ENCODE results near the gene WDR18. TPM values are rescaled to one million over a fixed set of nuclear protein-coding genes. Genes with fewer than 3 reads are reported as not detected.

Gene WDR18
- total RNA-seq, 4 donors from 2014 or later, result 15.2 to 73.5 (median 46.8) TPM

GRCh38 chr19:991932-992669 lies 8.0 kb downstream of the WDR18 start:
- intact Hi-C loops (cut with DNase I), result no loop called here
- Histone ChIP-seq H3K9me3 (no peaks in the 10 kb centered on the region), H3K4me3 (replicated peaks in 1 of 3) (no peak overlapping the region), H3K27me3 (no peaks in the 10 kb centered on the region), H3K27ac (no peak overlapping the region), H3K36me3 (peaks cover 15 to 19% of the 10 kb centered on the region in 2 donors), H3K4me1 (peaks cover 19 to 26% of the 10 kb centered on the region in 2 donors)
- DNase-seq, result no peak
- TF ChIP-seq POLR2A (IDR thresholded peaks at IDR 0.05) (no peak), CTCF (IDR thresholded peaks at IDR 0.05) (no peak)
- 96 to 99% methylated on average over 30 to 33 of the region's 42 CpGs for WGBS, 2 donors

- Histone ChIP-seq H3K36me3 (peaks cover 15 to 19% of the 10 kb centered on the region in 2 donors), H3K4me3 (replicated peaks in 1 of 3) (no peak overlapping the region), H3K27me3 (no peaks in the 10 kb centered on the region), H3K27ac (no peak overlapping the region), H3K4me1 (peaks cover 19 to 26% of the 10 kb centered on the region in 2 donors), H3K9me3 (no peaks in the 10 kb centered on the region)
- intact Hi-C loops (cut with DNase I), result no loop called here
- no peak for DNase-seq
- TF ChIP-seq CTCF (IDR thresholded peaks at IDR 0.05) (no peak), POLR2A (IDR thresholded peaks at IDR 0.05) (no peak)
- 96 to 97% methylated on average over 13 of the region's 13 CpGs for WGBS, 2 donors
Measured at GRCh38 chr19:992670-993055, 8.5 kb downstream of the WDR18 start.

- H3K4me1 ChIP-seq, result peaks cover 19 to 26% of the 10 kb centered on the region in 2 donors
- DNase-seq, result no peak
- H3K27ac ChIP-seq, result no peak overlapping the region
- TF ChIP-seq POLR2A (IDR thresholded peaks at IDR 0.05), result no peak
- no peak for TF ChIP-seq CTCF (IDR thresholded peaks at IDR 0.05)
- intact Hi-C loops (cut with DNase I), result no loop called here
- H3K36me3 ChIP-seq, result peaks cover 15 to 19% of the 10 kb centered on the region in 2 donors
- no peak overlapping the region for H3K4me3 ChIP-seq (replicated peaks in 1 of 3)
- 93 to 94% methylated on average over 6 to 14 of the region's 17 CpGs for WGBS, 2 donors
- H3K9me3 ChIP-seq, result no peaks in the 10 kb centered on the region
- H3K27me3 ChIP-seq, result no peaks in the 10 kb centered on the region
Measured at GRCh38 chr19:993361-993830, 9.3 kb downstream of the WDR18 start.

GRCh38 chr19:993831-994393 lies 9.8 kb downstream of the WDR18 start:
- peaks cover 15 to 19% of the 10 kb centered on the region in 2 donors for H3K36me3 ChIP-seq
- no peak for DNase-seq
- intact Hi-C loops (cut with DNase I), result no loop called here

More at GRCh38 chr19:993831-994393, 9.8 kb downstream of the WDR18 start:
- no peaks in the 10 kb centered on the region for H3K9me3 ChIP-seq
- WGBS, 2 donors, result 87 to 91% methylated on average over 35 to 43 of the region's 43 CpGs
- no peak overlapping the region for H3K4me3 ChIP-seq (replicated peaks in 1 of 3)
- no peaks in the 10 kb centered on the region for H3K27me3 ChIP-seq
- H3K27ac ChIP-seq, result no peak overlapping the region
- TF ChIP-seq POLR2A (IDR thresholded peaks at IDR 0.05) (no peak), CTCF (IDR thresholded peaks at IDR 0.05) (no peak)
- peaks cover 19 to 26% of the 10 kb centered on the region in 2 donors for H3K4me1 ChIP-seq

All from thyroid gland (tissue), 4 donors.